Erythroblast (primary cell): ENCODE results near the gene ERBB2.
A peak's percentile ranks its signal among the peaks of the same experiment; 100 is the strongest.
"Not testable (repeated sequence)": the region's sequence is repeated elsewhere in the genome, so short reads cannot be mapped to it uniquely, and the experiment has no call there.

Experiments used
- DNase-seq, 2 experiments: peaks; one replicate each; lab custom pipeline; 2025; lab: John Stamatoyannopoulos, UW
- GATA1 ChIP-seq: IDR thresholded peaks from 2 replicates; pipeline ENCODE4 v1.6.1; 2011; ENCODE audit warnings: low read depth, mild to moderate bottlenecking, control low read depth, low read length, moderate library complexity
- POLR2A ChIP-seq: IDR thresholded peaks from 2 replicates; pipeline ENCODE4 v1.6.1; 2011; ENCODE audit warnings: mild to moderate bottlenecking, low read length

Gene ERBB2

GRCh38 chr17:39711851-39712250 is 12.0 kb downstream of the ERBB2 start:
- TF ChIP-seq POLR2A, result no peak
- TF ChIP-seq GATA1, result no peak
- no peak for DNase-seq

- no peak for DNase-seq
- TF ChIP-seq POLR2A, result no peak
- TF ChIP-seq GATA1, result no peak
Observed at GRCh38 chr17:39714234-39714633, 14.4 kb downstream of the ERBB2 start.

- TF ChIP-seq GATA1 (no peak), POLR2A (no peak)
Observed at GRCh38 chr17:39715375-39716072, 15.7 kb downstream of the ERBB2 start.

GRCh38 chr17:39716073-39716818 is 16.4 kb downstream of the ERBB2 start:
- DNase-seq, result no peak
- TF ChIP-seq POLR2A (no peak), GATA1 (no peak)

More at GRCh38 chr17:39715375-39716072, 15.7 kb downstream of the ERBB2 start:
- no peak for DNase-seq

GRCh38 chr17:39716879-39717536 is 17.1 kb downstream of the ERBB2 start:
- TF ChIP-seq GATA1 (no peak), POLR2A (no peak)
- DNase-seq, result no peak

- no peak for TF ChIP-seq POLR2A
- TF ChIP-seq GATA1, result no peak
- DNase-seq, result no peak
Observed at GRCh38 chr17:39717660-39718059, 17.8 kb downstream of the ERBB2 start.

GRCh38 chr17:39719563-39720355 is 19.9 kb downstream of the ERBB2 start:
- TF ChIP-seq GATA1 (no peak), POLR2A (no peak)
- DNase-seq, result no peak

GRCh38 chr17:39722104-39722503 is 22.2 kb downstream of the ERBB2 start:
- TF ChIP-seq GATA1 (no peak), POLR2A (no peak)
- DNase-seq, result no peak

GRCh38 chr17:39722965-39723848 is 23.3 kb downstream of the ERBB2 start:
- TF ChIP-seq GATA1, result no peak
- no peak for TF ChIP-seq POLR2A
- DNase-seq, result peak; percentile 57 to 58

- TF ChIP-seq POLR2A (no peak), GATA1 (no peak)
- no peak for DNase-seq
Observed at GRCh38 chr17:39724731-39725130, 24.9 kb downstream of the ERBB2 start.

GRCh38 chr17:39725923-39726322 is 26.1 kb downstream of the ERBB2 start:
- not testable (repeated sequence) for DNase-seq

- no peak for DNase-seq
- no peak for TF ChIP-seq POLR2A
- TF ChIP-seq GATA1, result no peak
Observed at GRCh38 chr17:39726617-39727016, 26.8 kb downstream of the ERBB2 start.
